NT2/D1 (cell line): ENCODE data around the gene MRPS34.
"Not testable (repeated sequence)": the region's sequence is repeated elsewhere in the genome, so short reads cannot be mapped to it uniquely, and the experiment has no call there.

Experiments used
- SUZ12 ChIP-seq: IDR thresholded peaks from 2 replicates; pipeline ENCODE4 v1.6.1; 2011; ENCODE audit not compliant: insufficient read length, insufficient read depth; ENCODE audit errors: extremely low read depth
- YY1 ChIP-seq: IDR thresholded peaks from 2 replicates; pipeline ENCODE4 v1.6.1; 2011; ENCODE audit not compliant: insufficient read length, insufficient read depth
- ZNF274 ChIP-seq: IDR thresholded peaks from 2 replicates; pipeline ENCODE4 v1.6.1; 2011; ENCODE audit warnings: mild to moderate bottlenecking, low read depth, low read length

GRCh38 chr16:1799263-1799662, 26.3 kb upstream of the MRPS34 start:
- TF ChIP-seq YY1, ZNF274, SUZ12: not testable (repeated sequence)
